Endodermal cell (in vitro differentiated cells): ENCODE data around the gene NXPE3. TPM values are rescaled to one million over a fixed set of nuclear protein-coding genes. Genes with fewer than 3 reads are reported as not detected.
A peak's percentile ranks its signal among the peaks of the same experiment; 100 is the strongest.

Source experiments
- DNase-seq: peaks from one replicate; pipeline ENCODE4 v3.0.0-alpha.2; 2017
- H3K27ac ChIP-seq: 2 replicates; pipeline ENCODE4 v1.5.1; 2013; ENCODE audit warnings: mild to moderate bottlenecking, low read depth, low read length, moderate library complexity
- H3K27me3 ChIP-seq: 2 replicates; pipeline ENCODE4 v1.6.1; 2013; ENCODE audit warnings: mild to moderate bottlenecking, low read length, moderate library complexity; ENCODE audit not compliant: insufficient read depth, control insufficient read depth, poor library complexity, severe bottlenecking
- H3K36me3 ChIP-seq: 2 replicates; pipeline ENCODE4 v1.7.0; 2013; ENCODE audit warnings: mild to moderate bottlenecking, low read length, moderate library complexity; ENCODE audit not compliant: control insufficient read depth, insufficient read depth
- H3K4me1 ChIP-seq: one replicate; pipeline ENCODE4 v1.7.0; 2013; ENCODE audit warnings: low read length; ENCODE audit not compliant: control insufficient read depth, insufficient read depth
- H3K4me3 ChIP-seq: 2 replicates; pipeline ENCODE4 v1.5.1; 2013; ENCODE audit warnings: mild to moderate bottlenecking, low read length, moderate library complexity
- H3K9ac ChIP-seq: 2 replicates; pipeline ENCODE4 v1.6.1; 2013; ENCODE audit warnings: mild to moderate bottlenecking, low read length, moderate library complexity; ENCODE audit not compliant: poor library complexity, severe bottlenecking; ENCODE audit errors: extremely low read depth
- H3K9me3 ChIP-seq: 2 replicates; pipeline ENCODE4 v1.6.1; 2013; ENCODE audit warnings: mild to moderate bottlenecking, low read length, moderate library complexity; ENCODE audit not compliant: control insufficient read depth
- H3K27ac Mint-ChIP-seq: 2 replicates; pipeline ENCODE4 v1.8.0; 2020; ENCODE audit warnings: mixed read lengths
- H3K27me3 Mint-ChIP-seq: 2 replicates; pipeline ENCODE4 v1.8.0; 2021; ENCODE audit warnings: mild to moderate bottlenecking, mixed read lengths; ENCODE audit not compliant: insufficient read depth
- H3K36me3 Mint-ChIP-seq: 2 replicates; pipeline ENCODE4 v1.8.0; 2020; ENCODE audit warnings: low read depth, mixed read lengths
- H3K4me1 Mint-ChIP-seq: 2 replicates; pipeline ENCODE4 v1.8.0; 2020; ENCODE audit warnings: mixed read lengths
- H3K4me3 Mint-ChIP-seq: 2 replicates; pipeline ENCODE4 v1.8.0; 2020; ENCODE audit warnings: mild to moderate bottlenecking, moderate library complexity, mixed read lengths
- H3K9me3 Mint-ChIP-seq: 2 replicates; pipeline ENCODE4 v1.8.0; 2020; ENCODE audit warnings: mild to moderate bottlenecking, mixed read lengths
- WGBS, 2 experiments: methylation state at CpG; one replicate each; pipeline versions ENCODE4 v1.1.5 to v1.1.7; 2013; ENCODE audit warnings: missing lambda C conversion rate in 2 of 2, mixed read lengths in 1 of 2; ENCODE audit not compliant: insufficient coverage in 1 of 2, insufficient read length in 1 of 2; 5-methylcytosine and 5-hydroxymethylcytosine counted together
- total RNA-seq, 2 donors: library from RNA; stranded (reverse); fragmentation: NEBNext Ultra II Directional in 1 of 2; extraction: Animal tissue kit (Norgen Biotek cat#: 25700) in 1 of 2; gene quantifications; 2 replicates in 1 of 2; 3 replicates in 1 of 2; pipeline ENCODE4 v1.2.1, GENCODE V29; 2021
- TF ChIP-seq, protein P1 (sequence below): fragments of 200-600 bp; sonication (generic); conservative IDR thresholded peaks from 2 replicates; pipeline ENCODE4 v1.5.0; 2021; ENCODE audit warnings: antibody characterized with exemption, mild to moderate bottlenecking

NXPE3 gene
- total RNA-seq, 2 donors from 2014 or later: 6.9 to 7.7 TPM

DNA sequence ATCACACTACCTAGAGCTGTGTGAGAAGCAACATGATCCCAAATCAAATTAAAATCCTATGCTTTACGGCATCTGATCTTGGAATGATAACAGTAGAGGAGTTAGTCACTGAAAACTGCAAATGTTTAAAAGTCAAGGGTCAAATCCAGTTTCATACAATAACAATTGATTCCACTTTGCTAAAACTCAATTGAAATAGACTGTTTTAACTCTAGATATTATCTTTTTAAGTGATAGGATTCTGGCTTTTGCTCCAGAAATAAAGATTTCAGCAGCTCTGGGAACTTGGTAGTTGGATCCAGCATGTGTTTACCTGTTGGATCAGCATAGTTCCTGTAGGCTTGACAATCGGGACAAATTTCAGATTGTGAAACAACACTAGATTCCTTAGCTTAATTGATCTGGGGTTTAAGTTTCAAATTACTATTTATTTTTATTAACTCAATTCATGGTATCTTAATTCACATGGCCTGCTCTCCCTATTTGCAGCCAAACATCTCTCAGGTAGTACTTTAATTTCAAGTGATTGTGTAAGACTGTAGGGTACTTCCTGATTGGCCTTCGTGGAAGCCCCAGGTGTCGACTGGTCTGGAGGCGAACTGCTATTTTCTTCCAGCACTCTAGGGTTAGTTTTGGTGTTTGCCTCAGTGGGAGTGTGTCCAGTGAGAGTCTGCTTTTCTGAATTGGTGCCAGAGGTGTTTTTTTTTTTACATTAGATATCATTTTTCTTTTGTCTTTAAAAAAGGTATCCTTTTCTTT, 86.9 kb downstream of the NXPE3 start:
- Mint-ChIP-seq H3K27me3 (no peaks in the 10 kb centered on the region), H3K4me3 (no peak overlapping the region), H3K4me1 (peaks cover 14% of the 10 kb centered on the region), H3K27ac (no peak overlapping the region), H3K9me3 (no peaks in the 10 kb centered on the region), H3K36me3 (no peaks in the 10 kb centered on the region)
- Histone ChIP-seq H3K27ac (no peak overlapping the region), H3K9ac (no peak overlapping the region), H3K27me3 (no peaks in the 10 kb centered on the region), H3K36me3 (peaks cover 3% of the 10 kb centered on the region), H3K4me1 (peaks cover 5% of the 10 kb centered on the region), H3K4me3 (no peak overlapping the region), H3K9me3 (no peaks in the 10 kb centered on the region)
- 68% methylated on average over 5 of the region's 5 CpGs; no CpG with 5 or more reads in 1 of the 2 experiments for WGBS, 2 experiments
- TF ChIP-seq, protein P1, sequence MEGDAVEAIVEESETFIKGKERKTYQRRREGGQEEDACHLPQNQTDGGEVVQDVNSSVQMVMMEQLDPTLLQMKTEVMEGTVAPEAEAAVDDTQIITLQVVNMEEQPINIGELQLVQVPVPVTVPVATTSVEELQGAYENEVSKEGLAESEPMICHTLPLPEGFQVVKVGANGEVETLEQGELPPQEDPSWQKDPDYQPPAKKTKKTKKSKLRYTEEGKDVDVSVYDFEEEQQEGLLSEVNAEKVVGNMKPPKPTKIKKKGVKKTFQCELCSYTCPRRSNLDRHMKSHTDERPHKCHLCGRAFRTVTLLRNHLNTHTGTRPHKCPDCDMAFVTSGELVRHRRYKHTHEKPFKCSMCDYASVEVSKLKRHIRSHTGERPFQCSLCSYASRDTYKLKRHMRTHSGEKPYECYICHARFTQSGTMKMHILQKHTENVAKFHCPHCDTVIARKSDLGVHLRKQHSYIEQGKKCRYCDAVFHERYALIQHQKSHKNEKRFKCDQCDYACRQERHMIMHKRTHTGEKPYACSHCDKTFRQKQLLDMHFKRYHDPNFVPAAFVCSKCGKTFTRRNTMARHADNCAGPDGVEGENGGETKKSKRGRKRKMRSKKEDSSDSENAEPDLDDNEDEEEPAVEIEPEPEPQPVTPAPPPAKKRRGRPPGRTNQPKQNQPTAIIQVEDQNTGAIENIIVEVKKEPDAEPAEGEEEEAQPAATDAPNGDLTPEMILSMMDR: peak; percentile 45
- peak; percentile 53 for DNase-seq

DNA sequence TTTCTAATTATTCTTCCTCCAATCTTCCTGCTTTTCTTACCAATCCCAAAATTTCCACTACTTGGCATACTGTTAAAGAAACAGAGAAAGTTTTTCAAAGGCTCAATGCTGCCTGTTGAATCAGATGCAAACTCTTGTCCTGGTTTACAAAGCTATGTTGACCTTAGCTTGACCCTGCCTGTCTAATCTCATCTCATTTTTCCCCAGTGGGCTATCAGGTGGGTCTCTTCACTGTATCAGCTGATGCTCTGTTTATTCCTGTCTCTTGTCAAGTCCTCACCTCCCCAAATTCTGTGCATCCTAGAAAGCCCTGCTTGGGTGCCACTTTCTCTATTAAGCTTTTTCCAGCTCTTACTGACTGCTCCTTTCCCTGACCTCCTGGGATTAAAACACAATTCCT, 88.5 kb downstream of the NXPE3 start:
- Mint-ChIP-seq H3K36me3 (no peaks in the 10 kb centered on the region), H3K27me3 (no peaks in the 10 kb centered on the region), H3K4me3 (no peak overlapping the region), H3K9me3 (no peaks in the 10 kb centered on the region), H3K27ac (no peak overlapping the region), H3K4me1 (peaks cover 14% of the 10 kb centered on the region)
- Histone ChIP-seq H3K27ac (no peak overlapping the region), H3K4me1 (peaks cover 5% of the 10 kb centered on the region), H3K9me3 (no peaks in the 10 kb centered on the region), H3K9ac (no peak overlapping the region), H3K36me3 (no peaks in the 10 kb centered on the region), H3K4me3 (no peak overlapping the region), H3K27me3 (no peaks in the 10 kb centered on the region)
- TF ChIP-seq, protein P1: no peak
- no peak for DNase-seq

DNA sequence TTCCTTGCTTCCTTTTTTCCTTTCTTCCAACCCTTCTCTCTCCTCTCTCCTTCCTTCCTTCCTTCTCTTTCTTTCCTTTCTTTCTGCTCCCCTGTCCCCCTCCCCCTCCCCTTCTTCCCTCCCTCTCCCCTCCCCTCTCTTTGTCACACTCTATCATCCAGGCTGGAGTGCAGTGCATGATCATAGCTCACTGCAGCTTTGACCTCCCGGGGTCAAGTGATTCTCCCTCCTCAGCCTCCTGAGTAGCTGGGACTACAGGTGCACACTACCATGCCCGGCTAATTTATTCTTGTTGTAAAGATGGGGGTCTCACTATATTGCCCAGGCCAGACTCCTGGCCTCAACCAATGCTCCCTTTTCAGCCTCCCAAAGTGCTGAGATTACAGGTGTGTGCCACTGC, 89.0 kb downstream of the NXPE3 start:
- no peak overlapping the region for H3K27ac ChIP-seq
- no peaks in the 10 kb centered on the region for H3K9me3 ChIP-seq
- Mint-ChIP-seq H3K9me3 (no peaks in the 10 kb centered on the region), H3K36me3 (no peaks in the 10 kb centered on the region), H3K27me3 (no peaks in the 10 kb centered on the region), H3K27ac (no peak overlapping the region), H3K4me3 (no peak overlapping the region), H3K4me1 (peaks cover 14% of the 10 kb centered on the region)
- no peaks in the 10 kb centered on the region for H3K27me3 ChIP-seq
- no peak for DNase-seq
- WGBS, 2 experiments: 94% methylated on average over 2 of the region's 2 CpGs; no CpG with 5 or more reads in 1 of the 2 experiments
- H3K4me1 ChIP-seq: peaks cover 5% of the 10 kb centered on the region
- no peaks in the 10 kb centered on the region for H3K36me3 ChIP-seq
- TF ChIP-seq, protein P1: no peak
- H3K4me3 ChIP-seq: no peak overlapping the region
- H3K9ac ChIP-seq: no peak overlapping the region
